SK-N-SH (cell line): ENCODE results near the gene TRIM46.

Experiments used
- CTCF ChIP-seq: fragments of 200-600 bp; sonication (generic); IDR thresholded peaks from 2 replicates; pipeline ENCODE4 v1.6.1; 2017; ENCODE audit warnings: antibody characterized with exemption, mild to moderate bottlenecking, moderate library complexity
- MAX ChIP-seq: IDR thresholded peaks from 2 replicates; pipeline ENCODE4 v1.4.0; 2012; ENCODE audit warnings: low read depth
- NFIC ChIP-seq: IDR thresholded peaks from 2 replicates; pipeline ENCODE4 v1.4.0; 2012; ENCODE audit warnings: borderline replicate concordance
- POLR2AphosphoS5 ChIP-seq: IDR thresholded peaks from 2 replicates; pipeline ENCODE4 v1.6.1; 2012; ENCODE audit warnings: low read depth, low read length
- RAD21 ChIP-seq: IDR thresholded peaks from 2 replicates; pipeline ENCODE4 v1.6.1; 2012; ENCODE audit warnings: mild to moderate bottlenecking, low read length
- TAF1 ChIP-seq: IDR thresholded peaks from 2 replicates; pipeline ENCODE4 v1.6.1; 2012; ENCODE audit warnings: low read depth, mild to moderate bottlenecking, low read length, moderate library complexity, borderline replicate concordance
- ZBTB33 ChIP-seq: IDR thresholded peaks from 2 replicates; pipeline ENCODE4 v1.4.0; 2012; ENCODE audit warnings: low read depth, borderline replicate concordance

GRCh38 chr1:155205969-155206593, 32.4 kb downstream of the TRIM46 start:
- no peak for TF ChIP-seq TAF1
- no peak for TF ChIP-seq CTCF
- no peak for TF ChIP-seq RAD21
- no peak for TF ChIP-seq NFIC
- TF ChIP-seq ZBTB33, result no peak
- TF ChIP-seq POLR2AphosphoS5, result no peak
- TF ChIP-seq MAX, result no peak
